Parathyroid adenoma (tissue), 2 donors: ENCODE data around the gene ZNF214.

Experiments used
- H2AFZ ChIP-seq: fragments of 300-600 bp; sonication (generic); one replicate; pipeline ENCODE4 v1.7.0; 2017; ENCODE audit warnings: antibody characterized with exemption, mild to moderate bottlenecking
- H3K27ac ChIP-seq: fragments of 300-600 bp; sonication (generic); one replicate; pipeline ENCODE4 v1.7.0; 2017
- H3K27me3 ChIP-seq: fragments of 300-600 bp; sonication (generic); one replicate; pipeline ENCODE4 v1.7.0; 2017; ENCODE audit warnings: low read length; ENCODE audit not compliant: control insufficient read depth, insufficient read depth
- H3K36me3 ChIP-seq: fragments of 300-600 bp; sonication (generic); one replicate; pipeline ENCODE4 v1.7.0; 2017; ENCODE audit warnings: low read length; ENCODE audit not compliant: control insufficient read depth, insufficient read depth
- H3K4me1 ChIP-seq: fragments of 300-600 bp; sonication (generic); one replicate; pipeline ENCODE4 v1.7.0; 2017; ENCODE audit warnings: control low read depth
- H3K4me2 ChIP-seq: fragments of 300-600 bp; sonication (generic); one replicate; pipeline ENCODE4 v1.7.0; 2017; ENCODE audit warnings: low read length
- H3K4me3 ChIP-seq: fragments of 300-600 bp; sonication (generic); one replicate; pipeline ENCODE4 v1.7.0; 2017; ENCODE audit warnings: low read depth, low read length
- H3K79me2 ChIP-seq: fragments of 300-600 bp; sonication (generic); one replicate; pipeline ENCODE4 v1.7.0; 2017; ENCODE audit warnings: control low read depth
- H3K9ac ChIP-seq: fragments of 300-600 bp; sonication (generic); one replicate; pipeline ENCODE4 v1.7.0; 2017; ENCODE audit warnings: mild to moderate bottlenecking
- H3K9me3 ChIP-seq: fragments of 300-600 bp; sonication (generic); one replicate; pipeline ENCODE4 v1.7.0; 2017; ENCODE audit warnings: low read length; ENCODE audit not compliant: control insufficient read depth
- TF ChIP-seq, protein P1 (sequence below): fragments of 300-600 bp; sonication (generic); IDR thresholded peaks from one replicate; pipeline ENCODE4 v1.7.0; 2017; ENCODE audit warnings: antibody characterized with exemption, mild to moderate bottlenecking
- donor health status: primary hyperparathyroidism.

ZNF214 gene

DNA sequence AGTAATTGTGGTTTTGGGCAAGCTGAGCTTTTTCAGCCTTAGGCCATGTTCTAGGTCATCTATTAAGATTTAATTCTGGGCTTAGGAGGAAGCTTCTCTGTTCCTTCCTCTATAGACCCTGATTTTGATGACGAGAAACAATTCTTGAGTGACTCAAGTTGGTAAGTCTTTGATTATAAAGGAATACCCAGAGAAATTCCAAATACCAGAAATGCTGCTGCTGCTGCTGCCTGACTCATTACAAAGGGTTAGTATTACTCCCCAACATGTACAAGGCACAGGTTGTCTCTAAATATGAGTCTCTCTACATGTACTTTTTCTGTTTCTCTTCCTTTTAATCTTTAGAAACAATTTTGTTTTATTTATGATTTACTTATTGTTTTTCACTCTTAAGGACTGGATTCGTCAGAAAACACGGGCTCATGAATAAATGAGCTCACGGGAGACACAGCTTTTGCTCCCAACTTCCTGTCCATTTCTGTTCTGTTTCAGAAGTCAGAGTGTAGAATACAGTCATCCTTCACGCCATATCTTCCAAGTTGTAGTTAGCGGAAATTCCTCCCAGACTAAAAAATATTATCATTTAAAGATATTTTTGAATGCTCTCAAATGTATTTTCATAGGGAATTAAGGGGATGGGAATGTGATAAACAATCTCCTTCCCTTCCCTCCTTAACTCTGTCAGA lies 36.8 kb upstream of the ZNF214 start:
- Histone ChIP-seq H3K4me3 (no peak overlapping the region), H3K4me1 (no peaks in the 10 kb centered on the region), H3K9me3 (no peaks in the 10 kb centered on the region), H3K36me3 (no peaks in the 10 kb centered on the region), H3K27ac (no peak overlapping the region), H2AFZ (no peak overlapping the region), H3K9ac (no peak overlapping the region), H3K27me3 (no peaks in the 10 kb centered on the region), H3K4me2 (no peak overlapping the region), H3K79me2 (no peaks in the 10 kb centered on the region)
- TF ChIP-seq, protein P1, sequence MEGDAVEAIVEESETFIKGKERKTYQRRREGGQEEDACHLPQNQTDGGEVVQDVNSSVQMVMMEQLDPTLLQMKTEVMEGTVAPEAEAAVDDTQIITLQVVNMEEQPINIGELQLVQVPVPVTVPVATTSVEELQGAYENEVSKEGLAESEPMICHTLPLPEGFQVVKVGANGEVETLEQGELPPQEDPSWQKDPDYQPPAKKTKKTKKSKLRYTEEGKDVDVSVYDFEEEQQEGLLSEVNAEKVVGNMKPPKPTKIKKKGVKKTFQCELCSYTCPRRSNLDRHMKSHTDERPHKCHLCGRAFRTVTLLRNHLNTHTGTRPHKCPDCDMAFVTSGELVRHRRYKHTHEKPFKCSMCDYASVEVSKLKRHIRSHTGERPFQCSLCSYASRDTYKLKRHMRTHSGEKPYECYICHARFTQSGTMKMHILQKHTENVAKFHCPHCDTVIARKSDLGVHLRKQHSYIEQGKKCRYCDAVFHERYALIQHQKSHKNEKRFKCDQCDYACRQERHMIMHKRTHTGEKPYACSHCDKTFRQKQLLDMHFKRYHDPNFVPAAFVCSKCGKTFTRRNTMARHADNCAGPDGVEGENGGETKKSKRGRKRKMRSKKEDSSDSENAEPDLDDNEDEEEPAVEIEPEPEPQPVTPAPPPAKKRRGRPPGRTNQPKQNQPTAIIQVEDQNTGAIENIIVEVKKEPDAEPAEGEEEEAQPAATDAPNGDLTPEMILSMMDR, result no peak

DNA sequence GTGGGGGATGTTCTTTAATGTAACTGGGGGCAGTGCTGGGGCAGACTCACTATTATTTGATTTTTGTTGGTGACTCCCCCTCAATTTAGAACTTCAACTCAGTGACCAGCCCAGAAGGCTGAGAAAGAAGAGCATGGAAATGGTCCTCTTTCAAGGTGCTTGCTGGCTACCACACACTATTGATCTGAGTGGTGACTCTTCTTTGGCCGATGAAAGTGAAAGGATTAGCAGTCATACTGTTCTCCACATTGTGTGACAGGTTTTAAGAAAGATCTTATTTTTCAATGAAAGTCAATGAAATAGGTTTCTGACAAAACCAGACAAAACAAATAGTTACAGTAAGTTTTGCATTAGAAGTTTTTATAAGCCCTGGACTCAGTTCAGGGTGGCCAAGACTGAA lies 30.0 kb upstream of the ZNF214 start:
- Histone ChIP-seq H3K79me2 (no peaks in the 10 kb centered on the region), H3K36me3 (no peaks in the 10 kb centered on the region)

DNA sequence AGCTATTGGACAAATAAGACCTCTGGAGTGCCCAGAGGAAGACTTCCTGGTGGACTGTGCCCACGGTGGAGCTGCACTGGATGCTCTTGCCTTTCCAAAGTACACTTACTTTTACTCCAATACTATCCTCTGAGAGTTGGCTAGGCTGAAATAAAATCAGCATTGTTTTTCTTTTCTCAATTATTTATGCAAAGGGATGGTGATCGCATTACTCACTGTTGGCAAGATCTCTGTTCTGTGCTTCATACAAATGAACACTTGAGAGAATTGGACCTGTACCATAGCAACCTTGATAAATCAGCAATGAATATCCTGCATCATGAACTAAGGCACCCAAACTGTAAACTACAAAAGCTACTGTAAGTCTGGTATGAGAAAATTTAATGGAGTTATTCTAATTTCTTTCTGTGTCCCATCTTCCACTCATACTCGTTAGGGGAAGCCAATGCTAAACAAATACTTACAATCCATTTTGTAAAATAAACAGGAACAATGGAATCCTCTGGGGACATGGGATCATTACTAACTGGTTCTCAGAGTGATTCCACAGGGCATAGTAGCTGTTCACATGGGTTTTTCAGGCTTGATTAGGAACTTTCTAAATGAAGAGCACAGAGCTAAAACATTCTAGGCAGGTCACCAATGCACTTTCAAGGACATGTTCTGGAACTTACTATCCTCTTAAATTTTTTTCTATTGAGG lies 26.5 kb upstream of the ZNF214 start:
- Histone ChIP-seq H3K9ac (no peak overlapping the region), H3K4me3 (no peak overlapping the region), H3K4me2 (no peak overlapping the region), H3K36me3 (no peaks in the 10 kb centered on the region), H3K27ac (no peak overlapping the region), H3K9me3 (no peaks in the 10 kb centered on the region), H3K79me2 (no peaks in the 10 kb centered on the region), H2AFZ (no peak overlapping the region), H3K4me1 (no peaks in the 10 kb centered on the region), H3K27me3 (no peaks in the 10 kb centered on the region)
- TF ChIP-seq, protein P1, result no peak

More for the DNA sequence above, 30.0 kb upstream of the ZNF214 start:
- H3K9me3 ChIP-seq, result no peaks in the 10 kb centered on the region
- H3K4me3 ChIP-seq, result no peak overlapping the region
- no peak overlapping the region for H3K4me2 ChIP-seq
- H3K27ac ChIP-seq, result no peak overlapping the region
- no peak overlapping the region for H3K9ac ChIP-seq
- no peak overlapping the region for H2AFZ ChIP-seq
- H3K4me1 ChIP-seq, result no peaks in the 10 kb centered on the region
- TF ChIP-seq, protein P1, result no peak
- H3K27me3 ChIP-seq, result no peaks in the 10 kb centered on the region

DNA sequence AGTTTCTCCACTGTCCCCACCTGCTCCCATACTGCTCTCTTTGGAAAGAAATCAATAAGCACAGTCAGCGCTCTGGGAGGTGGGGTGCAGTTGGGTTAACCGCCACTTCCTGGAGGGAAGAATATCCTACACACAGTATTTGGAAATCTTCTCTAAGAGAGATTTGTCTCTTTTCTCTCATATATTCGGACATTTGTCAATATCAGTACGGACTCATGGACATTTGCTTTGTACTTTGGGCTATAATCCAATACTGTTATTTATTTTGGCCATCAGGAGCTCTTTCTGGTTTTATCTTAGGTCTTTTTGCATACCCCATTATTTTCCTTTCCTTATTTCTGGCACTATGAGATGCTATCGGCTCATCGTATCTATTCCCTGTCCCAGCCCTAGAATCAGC lies 13.9 kb upstream of the ZNF214 start:
- Histone ChIP-seq H3K27me3 (no peaks in the 10 kb centered on the region), H3K4me3 (no peak overlapping the region), H3K4me2 (no peak overlapping the region), H2AFZ (no peak overlapping the region), H3K4me1 (no peaks in the 10 kb centered on the region), H3K36me3 (no peaks in the 10 kb centered on the region), H3K79me2 (no peaks in the 10 kb centered on the region), H3K9ac (no peak overlapping the region), H3K27ac (no peak overlapping the region), H3K9me3 (no peaks in the 10 kb centered on the region)
- TF ChIP-seq, protein P1, result no peak

DNA sequence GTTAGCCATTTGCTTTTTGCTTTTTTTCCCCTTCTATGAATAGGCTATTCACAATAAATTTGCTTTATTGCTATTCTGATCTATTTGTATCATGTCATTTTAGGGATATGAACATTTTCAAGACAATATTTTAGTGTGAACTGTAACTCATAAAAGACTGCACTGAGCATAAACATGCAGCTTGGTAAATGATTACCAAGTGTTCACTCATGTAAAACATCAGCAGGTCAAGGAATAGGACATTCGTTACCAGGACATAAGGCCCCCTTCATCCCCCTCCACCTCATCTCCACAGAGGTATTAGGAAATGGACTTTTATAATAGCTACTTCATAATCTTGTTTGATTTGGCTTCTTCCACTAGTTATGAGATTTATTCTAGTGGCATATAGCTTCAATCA lies 12.5 kb upstream of the ZNF214 start:
- H3K79me2 ChIP-seq, result no peaks in the 10 kb centered on the region
- no peak overlapping the region for H2AFZ ChIP-seq
- H3K27me3 ChIP-seq, result no peaks in the 10 kb centered on the region
- no peaks in the 10 kb centered on the region for H3K36me3 ChIP-seq
- no peak overlapping the region for H3K4me2 ChIP-seq
- no peaks in the 10 kb centered on the region for H3K9me3 ChIP-seq
- no peaks in the 10 kb centered on the region for H3K4me1 ChIP-seq
- no peak overlapping the region for H3K9ac ChIP-seq
- TF ChIP-seq, protein P1, result no peak
- H3K4me3 ChIP-seq, result no peak overlapping the region
- H3K27ac ChIP-seq, result no peak overlapping the region
